Progenitor cell of endocrine pancreas (in vitro differentiated cells): ENCODE results near the gene SIM2. TPM values are rescaled to one million over a fixed set of nuclear protein-coding genes. Genes with fewer than 3 reads are reported as not detected.

Source experiments
- DNase-seq: peaks from one replicate; pipeline ENCODE4 v3.0.0; 2021; ENCODE audit warnings: low spot score; ENCODE audit not compliant: unreplicated experiment
- H3K27ac Mint-ChIP-seq: 2 replicates; pipeline ENCODE4 v1.8.0; 2021; ENCODE audit warnings: mild to moderate bottlenecking, moderate library complexity, mixed read lengths
- H3K27me3 Mint-ChIP-seq: 2 replicates; pipeline ENCODE4 v1.8.0; 2021; ENCODE audit warnings: mixed read lengths
- H3K36me3 Mint-ChIP-seq: 2 replicates; pipeline ENCODE4 v1.8.0; 2022; ENCODE audit warnings: mixed read lengths; ENCODE audit not compliant: insufficient read depth
- H3K4me1 Mint-ChIP-seq: 2 replicates; pipeline ENCODE4 v1.8.0; 2021; ENCODE audit warnings: low read depth, mixed read lengths
- H3K4me3 Mint-ChIP-seq: 2 replicates; pipeline ENCODE4 v1.8.0; 2021; ENCODE audit warnings: low read depth, mild to moderate bottlenecking, moderate library complexity, mixed read lengths
- H3K9me3 Mint-ChIP-seq: 2 replicates; pipeline ENCODE4 v1.8.0; 2021; ENCODE audit warnings: low read depth, mixed read lengths
- CTCF ChIP-seq: fragments of 200-600 bp; sonication (generic); IDR thresholded peaks from one replicate; pipeline ENCODE4 v1.5.0; 2021; ENCODE audit warnings: antibody characterized with exemption, mild to moderate bottlenecking; ENCODE audit not compliant: unreplicated experiment
- total RNA-seq: library from RNA; stranded (reverse); gene quantifications from 2 replicates; pipeline ENCODE4 v1.2.1, GENCODE V29; 2021

Gene SIM2
- total RNA-seq, 1 donor from 2014 or later: 0.38 TPM

DNA sequence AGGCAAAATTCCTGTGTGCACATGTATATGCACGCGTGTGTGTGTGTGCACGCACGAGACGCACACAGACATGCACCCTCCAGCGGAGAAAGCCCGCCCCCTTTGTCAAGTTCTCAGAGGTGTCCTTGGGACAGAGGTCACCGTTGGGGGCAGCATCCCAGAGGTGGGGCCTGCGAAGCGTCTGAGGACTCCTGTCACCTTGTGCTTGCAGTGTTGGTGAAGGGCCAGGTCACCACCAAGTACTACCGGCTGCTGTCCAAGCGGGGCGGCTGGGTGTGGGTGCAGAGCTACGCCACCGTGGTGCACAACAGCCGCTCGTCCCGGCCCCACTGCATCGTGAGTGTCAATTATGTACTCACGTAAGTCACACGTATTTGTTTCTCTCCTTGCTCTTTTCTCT, 42.6 kb downstream of the SIM2 start:
- peaks cover 43% of the 10 kb centered on the region for H3K27me3 Mint-ChIP-seq

DNA sequence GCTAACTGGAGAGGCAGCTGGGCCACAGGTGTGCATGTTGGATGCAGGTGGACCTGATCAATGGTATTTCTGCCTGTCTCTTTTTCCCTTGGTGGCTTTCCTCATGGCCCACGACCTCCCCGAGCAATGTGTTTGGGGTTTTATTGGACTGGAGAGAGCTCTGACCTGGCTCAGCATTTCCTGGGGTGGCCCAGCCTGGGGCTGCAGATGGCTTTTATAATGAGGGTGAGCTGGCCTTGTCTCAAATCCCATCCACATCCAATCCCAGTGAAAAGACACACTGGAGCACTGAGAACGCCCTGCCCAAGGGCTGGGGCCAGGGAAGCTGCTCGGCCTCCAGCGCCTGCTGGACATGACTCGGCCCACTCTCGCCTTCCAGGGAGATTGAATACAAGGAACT, 44.1 kb downstream of the SIM2 start:
- H3K4me3 Mint-ChIP-seq: no peak overlapping the region
- no peaks in the 10 kb centered on the region for H3K9me3 Mint-ChIP-seq
- TF ChIP-seq CTCF: no peak

More for the DNA sequence above, 42.6 kb downstream of the SIM2 start:
- H3K4me1 Mint-ChIP-seq: peaks cover 1% of the 10 kb centered on the region
- H3K27ac Mint-ChIP-seq: no peak overlapping the region
- no peaks in the 10 kb centered on the region for H3K36me3 Mint-ChIP-seq
- no peaks in the 10 kb centered on the region for H3K9me3 Mint-ChIP-seq
- TF ChIP-seq CTCF: no peak
- no peak overlapping the region for H3K4me3 Mint-ChIP-seq
- no peak for DNase-seq

DNA sequence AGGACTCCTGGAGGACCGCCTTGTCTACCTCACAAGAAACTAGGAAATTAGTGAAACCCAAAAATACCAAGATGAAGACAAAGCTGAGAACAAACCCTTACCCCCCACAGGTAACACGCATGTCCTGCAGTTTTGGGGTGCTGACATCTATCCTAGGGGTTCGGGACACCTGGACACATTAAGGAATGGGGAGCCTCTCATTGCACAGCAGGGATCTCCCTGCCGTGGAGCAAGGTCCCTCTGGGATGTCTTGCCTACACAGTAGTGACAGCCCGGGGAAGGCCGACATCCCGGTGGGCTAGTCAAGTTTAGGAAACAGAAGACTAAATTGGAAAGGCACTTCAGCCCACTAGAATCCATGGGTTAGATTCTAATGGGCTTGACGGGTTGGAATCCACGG, 44.5 kb downstream of the SIM2 start:
- H3K36me3 Mint-ChIP-seq: no peaks in the 10 kb centered on the region
- H3K9me3 Mint-ChIP-seq: no peaks in the 10 kb centered on the region
- H3K27me3 Mint-ChIP-seq: peaks cover 49% of the 10 kb centered on the region
- TF ChIP-seq CTCF: no peak
- peaks cover 8% of the 10 kb centered on the region for H3K4me1 Mint-ChIP-seq
- H3K27ac Mint-ChIP-seq: no peak overlapping the region
- no peak for DNase-seq
- no peak overlapping the region for H3K4me3 Mint-ChIP-seq

More for the DNA sequence above, 44.1 kb downstream of the SIM2 start:
- DNase-seq: no peak
- Mint-ChIP-seq H3K27ac (no peak overlapping the region), H3K27me3 (peaks cover 47% of the 10 kb centered on the region), H3K36me3 (no peaks in the 10 kb centered on the region), H3K4me1 (peaks cover 6% of the 10 kb centered on the region)

DNA sequence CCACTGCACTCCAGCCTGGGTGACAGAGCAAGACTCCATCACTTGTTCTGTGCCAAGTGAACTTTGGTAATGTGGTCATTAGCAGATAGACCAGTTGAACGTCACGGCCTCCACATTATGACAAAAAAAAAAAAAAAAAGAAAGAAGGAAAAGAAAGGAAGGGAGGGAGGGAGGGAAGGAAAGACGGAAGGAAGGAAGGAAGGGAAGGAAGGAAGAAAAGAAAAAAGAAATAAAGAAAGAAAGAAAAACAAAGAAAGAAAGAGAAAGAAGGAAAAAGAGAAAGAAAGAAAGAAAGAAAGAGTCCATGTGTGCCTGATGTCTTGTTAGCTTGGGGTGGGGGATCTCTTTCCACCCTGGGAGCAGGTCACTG, 45.3 kb downstream of the SIM2 start:
- TF ChIP-seq CTCF: no peak
- Mint-ChIP-seq H3K4me1 (peaks cover 9% of the 10 kb centered on the region), H3K4me3 (no peak overlapping the region), H3K36me3 (no peaks in the 10 kb centered on the region), H3K27ac (no peak overlapping the region), H3K9me3 (no peaks in the 10 kb centered on the region), H3K27me3 (peaks cover 49% of the 10 kb centered on the region)
- DNase-seq: no peak

- H3K36me3 Mint-ChIP-seq: no peaks in the 10 kb centered on the region
- peaks cover 50% of the 10 kb centered on the region for H3K27me3 Mint-ChIP-seq
- H3K9me3 Mint-ChIP-seq: no peaks in the 10 kb centered on the region
- no peak overlapping the region for H3K4me3 Mint-ChIP-seq
- TF ChIP-seq CTCF: no peak
- peaks cover 10% of the 10 kb centered on the region for H3K4me1 Mint-ChIP-seq
- H3K27ac Mint-ChIP-seq: no peak overlapping the region
- no peak for DNase-seq
Observed at GRCh38 chr21:36744560-36745231, 45.8 kb downstream of the SIM2 start.
